CD8-positive, alpha-beta memory T cell (primary cell): Measurements from ENCODE around the gene PPIA. TPM values are rescaled to one million over a fixed set of nuclear protein-coding genes. Genes with fewer than 3 reads are reported as not detected.

Experiments
- CTCF ChIA-PET: fragments of 350-600 bp; sonication (Branson Sonifier 250); formaldehyde crosslinking; loops from one replicate; lab custom pipeline; 2021; ENCODE audit warnings: antibody characterized with exemption; lab: Charles Lee
- POLR2A ChIA-PET: fragments of 350-600 bp; sonication (Branson Sonifier 250); formaldehyde crosslinking; loops from one replicate; lab custom pipeline; 2021; ENCODE audit warnings: antibody characterized with exemption; lab: Charles Lee
- DNase-seq, 5 donors: peaks; one replicate each; pipeline versions ENCODE4 v3.0.0 to v3.0.0-alpha.2; 2020 to 2022; ENCODE audit warnings: mixed read lengths in 1 of 5
- H3K27ac ChIP-seq: one replicate; pipeline ENCODE4 v1.7.0; 2013; ENCODE audit warnings: low read depth, mild to moderate bottlenecking, low read length, moderate library complexity
- H3K27me3 ChIP-seq: 2 replicates; pipeline ENCODE4 v1.7.0; 2013; ENCODE audit warnings: low read length, mild to moderate bottlenecking; ENCODE audit not compliant: insufficient read depth, poor library complexity, severe bottlenecking
- H3K36me3 ChIP-seq: 2 replicates; pipeline ENCODE4 v1.7.0; 2013; ENCODE audit warnings: mild to moderate bottlenecking, low read length, moderate library complexity; ENCODE audit not compliant: insufficient read depth
- H3K4me1 ChIP-seq: 2 replicates; pipeline ENCODE4 v1.7.0; 2013; ENCODE audit warnings: mild to moderate bottlenecking, low read length, moderate library complexity; ENCODE audit not compliant: insufficient read depth
- H3K4me3 ChIP-seq: 2 replicates; pipeline ENCODE4 v1.7.0; 2013; ENCODE audit warnings: mild to moderate bottlenecking, low read length
- H3K9me3 ChIP-seq: 2 replicates; pipeline ENCODE4 v1.7.0; 2013; ENCODE audit warnings: mild to moderate bottlenecking, low read length
- H3K27ac Mint-ChIP-seq, 8 donors: one replicate each; pipeline ENCODE4 v1.8.0; 2020 to 2021; ENCODE audit warnings: mixed read lengths in 8 of 8, mild to moderate bottlenecking in 6 of 8, inconsistent platforms in 3 of 8, moderate library complexity in 3 of 8
- H3K27me3 Mint-ChIP-seq, 2 donors: one replicate each; pipeline ENCODE4 v1.8.0; 2020 to 2021; ENCODE audit warnings: mixed read lengths in 2 of 2, mild to moderate bottlenecking in 1 of 2, moderate library complexity in 1 of 2
- H3K36me3 Mint-ChIP-seq, 3 donors: one replicate each; pipeline ENCODE4 v1.8.0; 2020 to 2021; ENCODE audit warnings: mixed read lengths in 3 of 3, inconsistent platforms in 1 of 3, mild to moderate bottlenecking in 1 of 3
- H3K4me1 Mint-ChIP-seq, 3 donors: one replicate each; pipeline ENCODE4 v1.8.0; 2020 to 2021; ENCODE audit warnings: mixed read lengths in 3 of 3, inconsistent platforms in 1 of 3, mild to moderate bottlenecking in 1 of 3
- H3K4me3 Mint-ChIP-seq, 7 donors: one replicate each; pipeline ENCODE4 v1.8.0; 2020 to 2021; ENCODE audit warnings: mixed read lengths in 7 of 7, mild to moderate bottlenecking in 6 of 7, moderate library complexity in 4 of 7, inconsistent platforms in 2 of 7
- H3K9me3 Mint-ChIP-seq, 5 donors: one replicate each; pipeline ENCODE4 v1.8.0; 2020 to 2022; ENCODE audit warnings: mixed read lengths in 5 of 5, mild to moderate bottlenecking in 3 of 5, moderate library complexity in 2 of 5, inconsistent platforms in 1 of 5
- polyA plus RNA-seq: library from polyadenylated mRNA; unstranded; fragments of 300-500 nt; fragmentation: Illumina TruSeq; gene quantifications from one replicate; pipeline ENCODE4 v1.2.3, GENCODE V29; 2021
- total RNA-seq, 2 experiments: library from RNA; stranded (reverse); gene quantifications; one replicate each; pipeline ENCODE4 v1.2.3, GENCODE V29; 2021

The PPIA gene
- total and polyA plus RNA-seq, 3 experiments from 2014 or later, result 3,369 to 3,693 (median 3,448) TPM

DNA sequence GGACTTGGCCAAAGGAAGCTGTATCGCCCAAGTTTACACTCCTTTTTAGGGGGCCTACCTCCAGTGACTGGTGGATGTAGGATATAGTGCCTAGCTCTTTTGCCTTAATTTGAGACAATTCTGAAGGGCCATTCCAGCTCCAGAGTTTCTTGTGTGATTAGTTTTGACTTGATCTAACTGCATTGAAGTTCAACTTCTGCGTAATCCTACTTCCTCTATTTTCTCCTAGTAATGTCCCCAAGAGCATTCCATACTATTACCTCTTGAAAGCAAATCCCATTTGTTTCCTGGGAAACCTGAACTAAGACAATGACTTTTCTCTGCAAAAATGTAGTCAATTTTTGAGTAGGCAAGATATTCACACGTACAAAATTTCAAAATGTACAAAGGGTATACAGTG lies 56.1 kb downstream of the PPIA start:
- DNase-seq, result no peak
- H3K4me3 Mint-ChIP-seq, result no peak overlapping the region
- H3K36me3 Mint-ChIP-seq, result peaks cover 0 to 3% (median 0%) of the 10 kb centered on the region in 3 donors
- Histone ChIP-seq H3K27me3 (no peaks in the 10 kb centered on the region), H3K4me1 (peaks cover 7% of the 10 kb centered on the region), H3K27ac (no peak overlapping the region), H3K36me3 (no peaks in the 10 kb centered on the region), H3K4me3 (no peak overlapping the region), H3K9me3 (no peaks in the 10 kb centered on the region)
- peaks cover 5 to 8% (median 6%) of the 10 kb centered on the region in 3 donors for H3K4me1 Mint-ChIP-seq
- no peaks in the 10 kb centered on the region for H3K9me3 Mint-ChIP-seq
- peaks cover 0 to 3% of the 10 kb centered on the region in 2 donors for H3K27me3 Mint-ChIP-seq
- CTCF ChIA-PET, result interaction anchor here (1.5 to 1.7 kb wide), 2 partner anchors 67 to 70 kb away, joined by 4 to 5 read pairs; no protein-coding TSS in a partner anchor
- POLR2A ChIA-PET, result interaction anchor here (1.1 kb wide), 1 partner anchor 32 kb away, joined by 3 read pairs; no protein-coding TSS in a partner anchor
- no peak overlapping the region for H3K27ac Mint-ChIP-seq

Other genes starting within 250 kb of the PPIA start
- gene DDX56, start 222.8 kb upstream of the PPIA start, total RNA-seq, result 100 to 1,000 TPM; 148 to 158 TPM
- gene DDX56, start 222.8 kb upstream of the PPIA start, polyA plus RNA-seq, result 36.0 TPM
- gene TMED4, start 214.4 kb upstream of the PPIA start, total RNA-seq, result 10 to 100 TPM; 78.8 to 80.5 TPM
- gene TMED4, start 214.4 kb upstream of the PPIA start, polyA plus RNA-seq, result 84.3 TPM
- 10 to 100 TPM; 92.8 to 93.8 TPM for gene OGDH, start 190.1 kb upstream of the PPIA start, total RNA-seq
- 58.3 TPM for gene OGDH, start 190.1 kb upstream of the PPIA start, polyA plus RNA-seq
- 100 to 1,000 TPM; 119 to 122 TPM for gene ZMIZ2, start 47.8 kb upstream of the PPIA start, total RNA-seq
- 9.8 TPM for gene ZMIZ2, start 47.8 kb upstream of the PPIA start, polyA plus RNA-seq
- 100 to 1,000 TPM; 243 to 244 TPM for gene H2AZ2, start 51.4 kb downstream of the PPIA start, total RNA-seq
- gene H2AZ2, start 51.4 kb downstream of the PPIA start, polyA plus RNA-seq, result 273 TPM
- gene PURB, start 88.8 kb downstream of the PPIA start, total RNA-seq, result 10 to 100 TPM; 45.0 to 45.1 TPM
- 3.2 TPM for gene PURB, start 88.8 kb downstream of the PPIA start, polyA plus RNA-seq
- gene MYO1G, start 182.3 kb downstream of the PPIA start, total RNA-seq, result 100 to 1,000 TPM; 363 to 374 TPM
- gene MYO1G, start 182.3 kb downstream of the PPIA start, polyA plus RNA-seq, result 182 TPM
- 10 to 100 TPM; 70.6 to 74.8 TPM for gene CCM2, start 203.5 kb downstream of the PPIA start, total RNA-seq
- 81.1 TPM for gene CCM2, start 203.5 kb downstream of the PPIA start, polyA plus RNA-seq